Measurements from ENCODE around the gene GRWD1.

The GRWD1 gene

GRCh38 chr19:48499316-48500090, 53.7 kb downstream of the GRWD1 start:
- DNase-seq: no peak

GRCh38 chr19:48500830-48501493, 55.2 kb downstream of the GRWD1 start:
- no peak for DNase-seq

- DNase-seq: peak; percentile 99
Observed at GRCh38 chr19:48501494-48502349, 55.9 kb downstream of the GRWD1 start.

GRCh38 chr19:48502350-48503018, 56.7 kb downstream of the GRWD1 start:
- no peak for DNase-seq

GRCh38 chr19:48506138-48506733, 60.5 kb downstream of the GRWD1 start:
- peak; percentile 71 for DNase-seq
